ENCODE results near the gene CDK4.
"Not testable (repeated sequence)": the region's sequence is repeated elsewhere in the genome, so short reads cannot be mapped to it uniquely, and the experiment has no call there.

The CDK4 gene

DNA sequence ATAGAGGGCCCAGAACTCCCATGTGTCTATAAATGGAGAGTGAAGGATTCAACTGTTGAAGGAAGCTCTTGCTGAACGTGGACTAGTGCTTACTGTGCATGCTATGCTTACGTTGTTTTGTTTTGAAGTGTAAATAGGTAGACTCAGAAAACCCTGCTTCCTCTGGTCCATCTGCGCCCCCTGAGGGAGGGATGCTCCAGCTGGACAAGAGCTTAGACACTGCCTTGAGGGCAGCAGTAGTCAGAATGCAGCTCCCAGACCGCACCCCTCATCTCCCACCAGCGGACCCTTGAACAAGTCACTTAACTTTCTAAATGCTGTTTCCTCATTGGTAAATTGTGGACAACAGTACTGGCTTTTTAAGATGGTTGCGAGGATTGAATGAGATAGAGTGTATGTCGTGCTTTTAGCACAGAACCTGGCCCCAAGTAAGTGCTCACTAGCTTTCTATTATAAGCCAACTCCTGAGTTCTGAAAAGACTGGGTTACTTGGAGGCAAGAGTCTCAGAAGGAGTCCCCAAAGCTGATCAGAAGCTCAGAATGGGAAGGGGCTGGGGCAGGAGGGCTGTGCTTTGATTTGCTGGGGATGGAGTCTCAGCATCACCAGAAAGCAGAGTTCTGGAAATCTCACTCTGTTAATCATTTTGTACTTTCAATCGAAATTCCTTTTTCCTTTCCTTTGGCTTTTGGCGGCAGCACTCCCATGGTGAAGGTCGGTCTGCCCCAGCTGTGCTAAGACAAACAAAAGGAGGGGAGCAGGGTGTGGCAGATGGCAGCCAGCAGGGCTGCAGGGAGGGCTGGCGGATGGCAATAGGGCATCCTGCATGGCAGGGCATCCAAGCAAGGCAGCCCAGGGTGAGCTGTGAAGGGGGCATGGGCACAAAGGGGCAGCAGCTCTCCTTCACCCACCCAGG, 29.1 kb downstream of the CDK4 start:
- no peak for FAIRE-seq

DNA sequence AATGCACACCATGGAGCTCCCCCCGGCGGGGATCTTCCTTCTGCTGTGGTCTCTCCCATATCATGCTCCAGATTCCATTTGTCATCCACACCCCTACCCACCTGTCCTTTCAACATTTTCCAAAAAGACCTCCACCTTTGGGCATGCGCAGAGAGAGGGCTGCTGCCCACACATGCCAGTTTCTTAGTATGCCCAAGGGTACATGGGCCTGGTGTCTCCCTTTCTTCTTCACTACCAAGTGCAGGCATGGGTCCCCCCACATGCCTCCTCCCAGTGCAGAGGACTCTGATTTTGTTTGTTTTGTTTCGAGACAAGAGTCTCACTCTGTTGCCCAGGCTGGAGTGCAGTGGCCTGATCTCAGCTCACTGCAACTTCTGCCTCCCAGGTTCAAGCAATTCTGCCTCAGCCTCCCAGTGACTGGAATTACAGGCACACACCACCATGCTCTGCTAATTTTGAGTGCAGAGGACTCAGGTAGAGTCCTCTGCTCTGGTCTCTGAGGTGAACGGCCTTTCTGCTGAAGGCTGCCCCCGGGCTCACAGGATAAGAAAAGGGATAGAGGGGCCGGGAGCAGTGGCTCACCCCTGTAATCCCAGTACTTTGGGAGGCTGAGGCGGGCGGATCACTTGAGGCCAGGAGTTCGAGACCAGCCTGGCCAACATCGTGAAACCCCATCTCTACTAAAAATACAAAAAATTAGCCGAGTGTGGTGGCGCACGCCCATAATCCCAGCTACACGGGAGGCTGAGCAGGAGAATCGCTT, 30.1 kb downstream of the CDK4 start:
- FAIRE-seq, result not testable (repeated sequence)

DNA sequence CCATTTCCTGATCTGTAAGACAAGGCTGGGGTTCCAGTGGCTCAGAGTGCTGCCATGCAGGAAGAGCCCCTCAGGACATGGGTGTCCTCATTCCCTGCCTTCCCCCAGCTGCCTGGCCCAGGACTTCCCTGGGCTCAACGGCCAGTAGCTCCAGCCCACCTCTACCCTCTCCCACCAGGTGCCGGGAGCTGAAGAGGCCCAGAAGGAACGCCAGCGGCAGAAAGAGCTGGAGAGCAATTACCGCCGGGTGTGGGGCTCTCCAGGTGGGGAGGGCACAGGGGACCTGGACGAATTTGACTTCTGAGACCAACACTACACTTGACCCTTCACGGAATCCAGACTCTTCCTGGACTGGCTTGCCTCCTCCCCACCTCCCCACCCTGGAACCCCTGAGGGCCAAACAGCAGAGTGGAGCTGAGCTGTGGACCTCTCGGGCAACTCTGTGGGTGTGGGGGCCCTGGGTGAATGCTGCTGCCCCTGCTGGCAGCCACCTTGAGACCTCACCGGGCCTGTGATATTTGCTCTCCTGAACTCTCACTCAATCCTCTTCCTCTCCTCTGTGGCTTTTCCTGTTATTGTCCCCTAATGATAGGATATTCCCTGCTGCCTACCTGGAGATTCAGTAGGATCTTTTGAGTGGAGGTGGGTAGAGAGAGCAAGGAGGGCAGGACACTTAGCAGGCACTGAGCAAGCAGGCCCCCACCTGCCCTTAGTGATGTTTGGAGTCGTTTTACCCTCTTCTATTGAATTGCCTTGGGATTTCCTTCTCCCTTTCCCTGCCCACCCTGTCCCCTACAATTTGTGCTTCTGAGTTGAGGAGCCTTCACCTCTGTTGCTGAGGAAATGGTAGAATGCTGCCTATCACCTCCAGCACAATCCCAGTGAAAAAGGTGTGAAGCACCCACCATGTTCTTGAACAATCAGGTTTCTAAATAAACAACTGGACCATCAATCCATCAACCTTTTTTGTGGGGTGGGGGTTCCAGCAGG, 31.2 kb downstream of the CDK4 start:
- FAIRE-seq, result no peak

DNA sequence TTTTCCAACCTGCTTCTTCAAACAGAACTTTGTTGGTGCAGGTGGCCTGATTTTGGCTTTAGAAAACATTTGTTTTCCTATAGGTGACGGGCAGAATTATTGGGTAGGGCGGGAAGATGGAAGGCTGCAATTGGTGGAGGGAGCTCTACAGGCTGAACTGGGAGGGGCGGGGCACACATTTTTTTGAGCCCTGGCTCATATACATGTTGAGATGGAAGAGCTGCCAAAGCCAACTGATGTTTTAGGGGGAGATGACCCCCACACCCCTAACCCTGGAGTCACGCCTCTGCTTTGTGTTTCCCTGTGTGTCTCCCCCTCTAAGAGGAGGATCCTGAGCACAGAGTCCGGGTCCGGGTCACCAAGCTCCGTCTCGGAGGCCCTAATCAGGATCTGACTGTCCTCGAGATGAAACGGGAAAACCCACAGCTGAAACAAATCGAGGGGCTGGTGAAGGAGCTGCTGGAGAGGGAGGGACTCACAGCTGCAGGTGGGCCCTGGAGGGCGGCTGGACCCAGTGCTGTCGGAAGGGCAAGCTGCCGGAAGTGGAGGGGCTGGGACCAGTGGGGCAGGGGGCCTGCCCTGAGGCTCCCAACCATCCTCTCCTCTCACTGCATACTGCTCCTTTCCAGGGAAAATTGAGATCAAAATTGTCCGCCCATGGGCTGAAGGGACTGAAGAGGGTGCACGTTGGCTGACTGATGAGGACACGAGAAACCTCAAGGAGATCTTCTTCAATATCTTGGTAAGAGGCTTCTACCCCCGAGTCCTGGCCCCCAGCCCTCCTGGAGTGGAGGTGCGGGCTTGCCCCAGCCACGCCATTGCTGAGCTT, 32.1 kb downstream of the CDK4 start:
- no peak for FAIRE-seq

DNA sequence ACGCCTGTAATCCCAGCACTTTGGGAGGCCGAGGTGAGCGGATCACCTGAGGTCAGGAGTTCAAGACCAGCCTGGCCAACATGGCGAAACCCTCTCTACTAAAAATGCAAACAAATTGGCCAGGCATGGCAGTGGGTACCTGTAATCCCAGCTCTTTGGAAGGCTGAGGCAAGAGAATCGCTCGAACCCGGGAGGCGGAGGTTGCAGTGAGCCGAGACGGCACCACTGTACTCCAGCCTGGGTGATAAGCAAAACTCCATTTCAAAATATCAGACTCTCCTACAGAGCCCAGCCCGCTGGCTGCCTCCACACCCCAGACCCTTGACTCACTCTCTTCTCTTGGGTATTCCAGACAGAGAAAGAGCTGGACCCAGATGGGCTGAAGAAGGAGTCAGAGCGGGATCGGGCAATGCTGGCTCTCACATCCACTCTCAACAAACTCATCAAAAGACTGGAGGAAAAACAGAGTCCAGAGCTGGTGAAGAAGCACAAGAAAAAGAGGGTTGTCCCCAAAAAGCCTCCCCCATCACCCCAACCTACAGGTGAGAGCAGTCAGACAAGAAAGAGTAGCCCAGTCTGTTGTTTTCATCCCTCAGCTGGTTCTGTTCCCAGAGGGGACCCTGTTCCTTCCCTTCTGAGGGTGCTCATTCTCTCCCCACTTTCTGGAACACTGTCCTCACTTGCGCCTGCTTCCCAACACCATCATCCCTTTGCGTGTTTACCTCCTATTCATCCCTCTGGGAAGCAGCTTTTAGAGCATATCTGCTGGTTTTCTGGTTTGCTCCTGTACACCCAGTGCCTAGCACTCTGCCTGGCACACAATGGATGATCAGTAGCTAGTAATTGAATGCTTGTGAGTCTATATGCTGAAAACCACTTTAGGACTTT, 33.2 kb downstream of the CDK4 start:
- FAIRE-seq, result no peak

DNA sequence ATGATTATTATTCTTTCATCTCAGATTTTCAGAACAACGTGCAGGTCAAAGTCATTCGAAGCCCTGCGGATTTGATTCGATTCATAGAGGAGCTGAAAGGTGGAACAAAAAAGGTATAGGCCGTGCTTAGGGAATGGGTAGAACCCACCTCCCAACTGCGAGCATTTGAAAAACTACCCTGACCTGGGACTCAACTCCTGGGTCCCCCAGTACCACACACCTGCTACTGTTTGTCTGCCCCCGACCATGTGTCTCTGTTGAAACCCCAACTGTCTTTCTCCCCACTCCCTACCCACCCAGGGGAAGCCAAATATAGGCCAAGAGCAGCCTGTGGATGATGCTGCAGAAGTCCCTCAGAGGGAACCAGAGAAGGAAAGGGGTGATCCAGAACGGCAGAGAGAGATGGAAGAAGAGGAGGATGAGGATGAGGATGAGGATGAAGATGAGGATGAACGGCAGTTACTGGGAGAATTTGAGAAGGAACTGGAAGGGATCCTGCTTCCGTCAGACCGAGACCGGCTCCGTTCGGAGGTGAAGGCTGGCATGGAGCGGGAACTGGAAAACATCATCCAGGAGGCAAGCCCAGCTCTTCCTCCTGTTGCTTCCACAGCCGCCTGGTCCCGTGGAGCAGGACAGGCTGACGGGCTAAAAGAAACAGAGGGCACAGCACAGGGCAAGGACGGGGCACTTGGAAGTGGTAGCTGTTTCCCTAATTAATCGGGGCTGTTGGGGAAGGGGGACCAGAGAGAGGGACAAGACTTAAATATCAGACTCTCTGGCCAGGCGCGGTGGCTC, 34.1 kb downstream of the CDK4 start:
- no peak for FAIRE-seq

DNA sequence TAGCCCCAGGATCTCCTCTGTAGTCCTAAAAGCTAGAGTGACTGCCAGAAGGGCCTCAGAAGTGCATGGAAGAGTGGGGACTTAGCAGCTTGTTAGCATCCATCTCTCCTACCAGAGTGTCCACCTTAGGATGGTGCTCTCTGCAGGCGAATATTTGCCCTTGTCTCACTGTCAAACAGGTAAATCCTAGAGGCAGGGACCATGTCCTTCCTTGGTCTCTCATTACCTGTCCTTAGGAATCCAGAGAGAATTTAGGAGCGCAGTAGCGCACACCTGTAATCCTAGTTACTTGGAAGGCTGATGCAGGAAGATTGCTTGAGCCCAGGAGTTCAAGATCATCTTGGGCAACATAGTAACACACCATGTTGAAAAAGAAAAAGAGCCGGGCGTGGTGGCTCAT, 35.0 kb downstream of the CDK4 start:
- FAIRE-seq, result no peak

DNA sequence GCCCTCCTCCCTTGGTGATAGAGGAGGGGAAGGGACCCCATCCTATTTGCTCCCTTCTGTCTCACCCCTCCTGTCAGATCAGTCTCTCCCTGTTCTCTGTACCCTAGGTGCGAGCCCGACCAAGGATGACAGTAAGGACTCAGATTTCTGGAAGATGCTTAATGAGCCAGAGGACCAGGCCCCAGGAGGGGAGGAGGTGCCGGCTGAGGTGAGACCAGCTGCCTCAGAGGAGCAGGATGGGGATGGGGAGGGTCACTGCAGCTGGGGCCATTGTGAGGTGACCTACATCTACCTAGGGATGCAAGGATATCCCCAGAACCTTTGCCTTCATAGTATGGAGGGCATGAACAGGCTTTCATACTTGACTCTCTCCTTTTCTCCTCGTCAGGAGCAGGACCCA, 35.8 kb downstream of the CDK4 start:
- no peak for FAIRE-seq

DNA sequence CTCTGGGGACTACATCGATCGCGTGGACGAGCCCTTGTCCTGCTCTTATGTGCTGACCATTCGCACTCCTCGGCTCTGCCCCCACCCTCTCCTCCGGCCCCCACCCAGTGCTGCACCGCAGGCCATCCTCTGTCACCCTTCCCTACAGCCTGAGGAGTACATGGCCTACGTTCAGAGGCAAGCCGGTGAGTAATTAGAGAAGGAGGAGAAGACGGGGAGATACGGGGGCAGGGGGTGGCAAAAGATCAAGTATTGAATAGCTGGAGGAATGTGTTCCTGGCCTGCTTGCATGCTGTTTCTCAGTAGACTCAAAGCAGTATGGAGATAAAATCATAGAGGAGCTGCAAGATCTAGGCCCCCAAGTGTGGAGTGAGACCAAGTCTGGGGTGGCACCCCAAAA, 36.3 kb downstream of the CDK4 start:
- no peak for FAIRE-seq

DNA sequence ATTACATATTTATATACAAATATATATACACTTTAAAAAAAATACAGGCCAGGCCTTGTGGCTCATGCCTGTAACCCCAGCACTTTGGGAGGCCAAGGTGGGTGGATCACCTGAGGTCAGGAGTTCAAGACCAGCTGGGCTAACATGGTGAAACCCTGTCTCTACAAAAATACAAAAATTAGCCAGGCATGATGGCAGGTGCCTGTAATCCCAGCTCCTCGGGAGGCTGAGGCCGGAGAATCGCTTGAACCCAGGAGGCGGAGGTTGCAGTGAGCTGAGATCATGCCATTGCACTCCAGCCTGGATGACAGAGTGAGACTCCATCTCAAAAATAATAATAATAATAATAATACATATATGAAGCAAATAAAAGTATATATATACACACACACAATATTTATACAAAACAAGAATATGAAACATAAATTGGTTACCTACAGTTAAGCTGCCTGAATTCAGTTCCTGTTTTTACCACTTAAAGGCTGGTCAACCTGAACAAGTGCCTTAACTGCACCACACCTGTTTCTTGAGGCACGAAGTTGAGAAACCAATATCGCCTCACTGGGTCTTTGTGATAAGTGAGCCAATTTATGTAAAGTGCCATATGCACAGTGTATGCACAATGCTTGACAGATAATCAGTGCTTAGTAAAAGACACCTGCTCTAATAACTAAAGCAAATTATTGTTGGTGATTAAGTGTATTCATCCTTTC, 36.9 kb downstream of the CDK4 start:
- FAIRE-seq, result not testable (repeated sequence)

DNA sequence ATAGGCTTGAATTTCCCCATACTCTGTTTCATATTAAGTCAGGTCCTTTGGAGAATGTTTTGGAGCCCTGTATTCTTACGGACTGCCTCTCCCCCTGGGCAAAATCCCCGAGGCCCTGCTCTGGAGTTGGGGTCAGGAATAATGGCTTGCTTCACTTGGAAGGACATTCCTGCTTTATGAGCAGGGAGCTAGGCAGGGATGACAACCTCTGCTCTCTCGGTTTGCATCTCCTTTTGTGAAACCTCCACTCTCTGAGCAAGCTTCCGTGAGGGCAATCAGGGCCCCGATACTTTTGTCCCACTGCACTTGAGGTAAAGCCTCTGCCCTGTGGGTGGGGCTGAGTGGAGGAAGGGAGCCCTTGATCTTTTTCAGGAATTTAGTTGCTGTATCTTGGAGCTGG, 38.9 kb downstream of the CDK4 start:
- FAIRE-seq, result no peak

DNA sequence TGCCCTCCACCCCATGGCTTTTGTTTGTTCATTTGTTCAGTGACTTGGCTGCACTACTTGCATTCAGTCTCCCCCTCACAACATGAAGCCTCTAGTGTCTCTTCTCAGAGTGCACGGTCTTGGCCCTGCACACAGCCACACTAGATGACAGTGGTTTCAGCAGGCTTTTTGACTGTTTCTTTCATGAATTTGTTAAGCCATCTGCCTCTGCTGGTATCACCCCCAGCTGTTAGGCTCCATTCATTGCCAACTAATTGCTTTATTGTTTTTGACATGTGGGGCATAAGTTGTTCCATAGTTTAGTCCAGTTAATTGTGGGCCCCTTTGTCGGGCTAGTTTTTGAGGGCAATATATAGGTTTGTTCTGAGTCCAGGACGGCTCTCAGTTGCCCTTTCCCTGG, 39.4 kb downstream of the CDK4 start:
- no peak for FAIRE-seq

DNA sequence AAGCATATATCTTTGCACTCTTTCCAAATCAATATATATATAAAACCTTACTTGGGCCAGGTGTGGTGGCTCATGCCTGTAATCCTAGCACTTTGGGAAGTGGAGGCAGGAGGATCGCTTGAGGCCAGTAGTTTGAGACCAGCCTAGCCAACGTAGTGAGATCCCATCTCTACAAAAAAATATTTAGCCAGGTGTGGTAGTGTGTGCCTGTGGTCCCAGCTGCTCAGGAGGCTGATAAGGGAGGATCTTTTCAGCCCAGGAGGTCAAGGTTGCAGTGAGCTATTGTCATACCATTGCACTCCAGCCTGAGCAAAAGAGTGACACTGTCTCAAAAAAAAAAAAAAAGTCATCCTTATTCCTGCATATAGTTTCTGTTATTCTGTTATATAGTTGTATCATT, 43.8 kb downstream of the CDK4 start:
- no peak for FAIRE-seq

DNA sequence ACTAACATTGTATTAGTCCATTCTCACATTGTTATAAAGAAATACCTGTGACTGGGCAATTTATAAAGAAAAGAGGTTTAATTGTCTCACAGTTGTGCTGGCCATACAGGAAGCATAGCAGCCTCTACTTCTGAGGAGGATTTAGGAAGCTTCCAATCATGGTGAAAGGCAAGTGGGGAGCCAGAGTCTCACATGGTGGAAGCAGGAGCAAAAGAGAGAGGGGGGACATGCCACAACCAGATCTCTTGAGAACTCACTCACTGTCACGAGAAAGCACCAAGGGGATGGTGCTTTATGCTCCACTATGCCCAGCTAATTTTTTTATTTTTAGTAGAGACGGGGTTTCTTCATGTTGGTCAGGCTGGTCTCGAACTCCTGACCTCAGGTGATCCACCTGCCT, 44.9 kb downstream of the CDK4 start:
- FAIRE-seq, result no peak

DNA sequence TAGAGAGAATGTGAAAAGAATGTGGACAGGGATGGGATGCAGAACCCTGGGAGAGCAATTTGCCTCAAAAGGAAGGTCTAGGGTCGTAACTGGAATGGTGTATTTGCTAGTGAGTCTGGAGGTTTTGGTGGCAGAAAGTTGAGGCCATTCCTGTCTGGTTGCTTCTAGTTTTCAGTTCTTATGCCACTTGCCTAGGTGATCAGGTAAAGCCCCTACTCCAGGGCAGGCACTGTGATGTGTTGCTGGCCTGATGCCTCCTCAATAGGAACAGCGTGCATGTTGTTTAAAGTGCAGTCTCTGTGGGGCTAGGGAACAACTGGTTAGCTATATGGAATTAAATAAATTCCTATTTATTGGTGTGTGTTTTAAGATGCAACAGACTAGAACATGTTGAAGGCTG, 51.8 kb downstream of the CDK4 start:
- no peak for FAIRE-seq

DNA sequence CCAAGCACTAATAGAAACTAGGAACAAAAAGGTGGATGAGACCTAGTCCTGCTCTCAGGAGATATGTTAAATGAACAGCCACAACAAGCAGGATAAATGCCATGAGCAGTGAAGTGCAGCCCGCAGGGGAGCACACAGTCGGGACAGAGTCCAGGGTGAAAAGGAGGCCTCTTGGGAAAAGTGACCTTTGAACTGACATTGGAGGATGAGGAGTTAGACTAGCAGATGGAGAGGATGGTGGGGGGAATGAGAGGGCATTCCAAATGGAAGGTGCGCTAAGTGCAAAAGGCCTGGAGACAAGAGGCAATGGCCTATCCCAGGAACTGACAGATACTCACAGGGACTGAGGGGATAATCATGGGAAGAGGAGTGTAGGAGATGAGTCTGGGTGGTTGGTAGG, 53.7 kb downstream of the CDK4 start:
- FAIRE-seq, result no peak

Data from TTC549 (cell line).